Stimulated activated CD4-positive, alpha-beta T cell treated with anti-CD3 and anti-CD28 coated beads, TNF-alpha, amount 100 ng/mL, for 1 hour (primary cell): Measurements from ENCODE around the gene TXNRD2.

Experiments used
- DNase-seq, 3 donors: peaks; one replicate each; pipeline ENCODE4 v3.0.0-alpha.2; 2020; ENCODE audit warnings: low read depth in 3 of 3, low spot score in 1 of 3

TXNRD2 gene

GRCh38 chr22:19877626-19878339, 63.8 kb downstream of the TXNRD2 start:
- DNase-seq: no peak

GRCh38 chr22:19876941-19877625, 64.5 kb downstream of the TXNRD2 start:
- no peak for DNase-seq

- DNase-seq: no peak
These were observed 65.2 kb downstream of the TXNRD2 start for GRCh38 chr22:19876314-19876940.

- DNase-seq: no peak
These were observed 65.9 kb downstream of the TXNRD2 start for GRCh38 chr22:19875531-19876313.

GRCh38 chr22:19875061-19875530, 66.5 kb downstream of the TXNRD2 start:
- no peak for DNase-seq

- DNase-seq: no peak
These were observed 67.1 kb downstream of the TXNRD2 start for GRCh38 chr22:19874307-19875060.

GRCh38 chr22:19873960-19874306, 67.7 kb downstream of the TXNRD2 start:
- no peak for DNase-seq

- no peak for DNase-seq
These were observed 68.3 kb downstream of the TXNRD2 start for GRCh38 chr22:19873138-19873959.

GRCh38 chr22:19872779-19873137, 68.9 kb downstream of the TXNRD2 start:
- DNase-seq: no peak

- no peak for DNase-seq
These were observed 69.5 kb downstream of the TXNRD2 start for GRCh38 chr22:19871845-19872778.

- no peak for DNase-seq
These were observed 70.4 kb downstream of the TXNRD2 start for GRCh38 chr22:19871023-19871844.

GRCh38 chr22:19870153-19871022, 71.2 kb downstream of the TXNRD2 start:
- no peak for DNase-seq

- no peak for DNase-seq
These were observed 72.0 kb downstream of the TXNRD2 start for GRCh38 chr22:19869497-19870152.

GRCh38 chr22:19868773-19869471, 72.7 kb downstream of the TXNRD2 start:
- no peak for DNase-seq

- DNase-seq: no peak
These were observed 73.3 kb downstream of the TXNRD2 start for GRCh38 chr22:19868333-19868732.

- no peak for DNase-seq
These were observed 74.0 kb downstream of the TXNRD2 start for GRCh38 chr22:19867617-19868016.
